ENCODE measurements around the gene GBX1.

- no peak for TF ChIP-seq REST (IDR thresholded peaks at IDR 0.05; ENCODE audit: insufficient read depth in 1 of 2, low read depth in 2 of 2, low read length in 2 of 2)
- no peak for TF ChIP-seq SIN3A (IDR thresholded peaks at IDR 0.05; ENCODE audit: borderline replicate concordance, insufficient read depth, low read length)
Measured at GRCh38 chr7:151125846-151126481, 41.5 kb downstream of the GBX1 start.

Measured in PFSK-1 (cell line).